Liver (tissue), 9 donors: ENCODE measurements around the gene KCNK18. TPM values are rescaled to one million over a fixed set of nuclear protein-coding genes. Genes with fewer than 3 reads are reported as not detected.

Experiments
- DNase-seq: peaks from one replicate; pipeline ENCODE4 v3.0.0-alpha.2; 2017; ENCODE audit warnings: low spot score
- H3K27ac ChIP-seq, 2 donors: one replicate each; pipeline ENCODE4 v1.7.0; 2013; ENCODE audit warnings: inconsistent platforms in 2 of 2, low read length in 2 of 2, control low read depth in 1 of 2, low read depth in 1 of 2, mild to moderate bottlenecking in 1 of 2
- H3K27me3 ChIP-seq, 4 donors: one replicate each; pipeline versions ENCODE4 v1.6.1 to v1.7.0; 2013; ENCODE audit warnings: low read length in 3 of 4, inconsistent platforms in 1 of 4, mild to moderate bottlenecking in 1 of 4, moderate library complexity in 1 of 4; ENCODE audit not compliant: control insufficient read depth in 4 of 4, insufficient read depth in 4 of 4
- H3K36me3 ChIP-seq, 4 donors: one replicate each; pipeline versions ENCODE4 v1.6.1 to v1.7.0; 2013; ENCODE audit warnings: low read length in 3 of 4, mild to moderate bottlenecking in 3 of 4, low read depth in 1 of 4, moderate library complexity in 1 of 4; ENCODE audit not compliant: control insufficient read depth in 4 of 4, insufficient read depth in 3 of 4
- H3K4me1 ChIP-seq, 4 donors: one replicate each; pipeline versions ENCODE4 v1.6.1 to v1.7.0; 2013; ENCODE audit warnings: low read length in 3 of 4, mild to moderate bottlenecking in 3 of 4, moderate library complexity in 1 of 4; ENCODE audit not compliant: control insufficient read depth in 4 of 4, insufficient read depth in 4 of 4
- H3K4me3 ChIP-seq, 3 donors: one replicate each; pipeline versions ENCODE4 v1.6.1 to v1.7.0; 2013; ENCODE audit warnings: low read length in 3 of 3, control low read depth in 1 of 3, low read depth in 1 of 3, mild to moderate bottlenecking in 1 of 3
- H3K9ac ChIP-seq, 2 donors: one replicate each; pipeline ENCODE4 v1.7.0; 2013; ENCODE audit warnings: low read length in 2 of 2, mild to moderate bottlenecking in 2 of 2, moderate library complexity in 2 of 2, control low read depth in 1 of 2, low read depth in 1 of 2
- H3K9me3 ChIP-seq, 4 donors: one replicate each; pipeline versions ENCODE4 v1.6.1 to v1.7.0; 2013; ENCODE audit warnings: low read length in 3 of 4; ENCODE audit not compliant: control insufficient read depth in 4 of 4
- EGR1 ChIP-seq, 2 donors: IDR thresholded peaks; 2 replicates each; pipeline ENCODE4 v1.6.1; 2016 to 2018; ENCODE audit warnings: antibody characterized with exemption in 2 of 2, low read depth in 2 of 2
- FOXA1 ChIP-seq: IDR thresholded peaks from 2 replicates; pipeline ENCODE4 v1.6.1; 2016; ENCODE audit warnings: antibody characterized with exemption
- FOXA2 ChIP-seq: IDR thresholded peaks from 2 replicates; pipeline ENCODE4 v1.6.1; 2016; ENCODE audit warnings: antibody characterized with exemption
- GABPA ChIP-seq, 2 donors: IDR thresholded peaks in 1 of 2; conservative IDR thresholded peaks in 1 of 2; 2 replicates each; pipeline ENCODE4 v1.6.1; 2016; ENCODE audit warnings: antibody characterized with exemption in 2 of 2, mild to moderate bottlenecking in 1 of 2, moderate library complexity in 1 of 2
- HNF4A ChIP-seq, 2 donors: conservative IDR thresholded peaks; 2 replicates each; pipeline ENCODE4 v1.6.1; 2016; ENCODE audit warnings: antibody characterized with exemption in 2 of 2, mild to moderate bottlenecking in 2 of 2
- HNF4G ChIP-seq: IDR thresholded peaks from 2 replicates; pipeline ENCODE4 v1.6.1; 2016; ENCODE audit warnings: antibody characterized with exemption
- JUND ChIP-seq, 2 donors: IDR thresholded peaks; 2 replicates each; pipeline ENCODE4 v1.6.1; 2016; ENCODE audit warnings: antibody characterized with exemption in 2 of 2
- MAX ChIP-seq: IDR thresholded peaks from 2 replicates; pipeline ENCODE4 v1.6.1; 2016; ENCODE audit warnings: antibody characterized with exemption
- NR2F2 ChIP-seq: IDR thresholded peaks from 2 replicates; pipeline ENCODE4 v1.6.1; 2016; ENCODE audit warnings: antibody characterized with exemption
- RAD21 ChIP-seq, 2 donors: IDR thresholded peaks; 2 replicates each; pipeline ENCODE4 v1.6.1; 2016; ENCODE audit warnings: antibody characterized with exemption in 2 of 2, mild to moderate bottlenecking in 2 of 2
- RXRA ChIP-seq, 2 donors: IDR thresholded peaks; 2 replicates each; pipeline ENCODE4 v1.6.1; 2017 to 2018; ENCODE audit warnings: antibody characterized with exemption in 2 of 2, mild to moderate bottlenecking in 1 of 2
- SP1 ChIP-seq: IDR thresholded peaks from 2 replicates; pipeline ENCODE4 v1.6.1; 2018; ENCODE audit warnings: antibody characterized with exemption, mild to moderate bottlenecking
- TAF1 ChIP-seq: conservative IDR thresholded peaks from 2 replicates; pipeline ENCODE4 v1.6.1; 2016; ENCODE audit warnings: antibody characterized with exemption, mild to moderate bottlenecking
- YY1 ChIP-seq: IDR thresholded peaks from 2 replicates; pipeline ENCODE4 v1.6.1; 2016; ENCODE audit warnings: antibody characterized with exemption, mild to moderate bottlenecking
- ZBTB33 ChIP-seq: IDR thresholded peaks from 2 replicates; pipeline ENCODE4 v1.6.1; 2016; ENCODE audit warnings: antibody characterized with exemption
- WGBS: extraction: QIAGEN DNeasy Blood & Tissue Kit; methylation state at CpG from one replicate; pipeline ENCODE4 v1.1.7; 2013; 5-methylcytosine and 5-hydroxymethylcytosine counted together
- polyA plus RNA-seq, 2 donors: library from polyadenylated mRNA; stranded (reverse) in 1 of 2; unstranded in 1 of 2; fragments of 200-250 nt in 1 of 2; fragments of >200 nt in 1 of 2; fragmentation: Nextera tagmentation in 1 of 2; extraction: Ambion mirVana in 1 of 2; gene quantifications; one replicate each; pipeline versions ENCODE4 v1.2.1 to v1.2.3, GENCODE V29; 2013 to 2015
- total RNA-seq, 2 donors: library from RNA; depleted of rRNA; stranded (reverse); fragments of >200 nt; gene quantifications; one replicate each; pipeline ENCODE4 v1.2.3, GENCODE V29; 2014
- TF ChIP-seq, protein P1 (sequence below): IDR thresholded peaks from 2 replicates; pipeline ENCODE4 v1.6.1; 2016; ENCODE audit warnings: antibody characterized with exemption, mild to moderate bottlenecking
- TF ChIP-seq, protein P2 (sequence below): fragments of 150-350 bp; IDR thresholded peaks from 2 replicates; pipeline ENCODE4 v1.5.1; 2017; ENCODE audit warnings: improper control_type of control experiment, low read depth, low read length; ENCODE audit not compliant: missing input control
- TF ChIP-seq, protein P3 (sequence below): IDR thresholded peaks from 2 replicates; pipeline ENCODE4 v1.6.1; 2016; ENCODE audit warnings: antibody characterized with exemption
- donor health status: healthy.
- donor health status: healthy.
- donor health status: healthy.
- donor health status: healthy.
- donor health status: healthy.

KCNK18 gene
- total and polyA plus RNA-seq, 4 donors, result not detected

- H3K9me3 ChIP-seq, result no peaks in the 10 kb centered on the region
- H3K4me1 ChIP-seq, result no peaks in the 10 kb centered on the region
- no peak overlapping the region for H3K9ac ChIP-seq
- H3K4me3 ChIP-seq, result no peak overlapping the region
- WGBS, result 86% methylated on average over 7 of the region's 7 CpGs
- H3K27ac ChIP-seq, result no peak overlapping the region
- DNase-seq, result no peak
- H3K27me3 ChIP-seq, result no peaks in the 10 kb centered on the region
- no peaks in the 10 kb centered on the region for H3K36me3 ChIP-seq
- TF ChIP-seq JUND (IDR thresholded peaks at IDR 0.05), result no peak
- TF ChIP-seq, protein P1, sequence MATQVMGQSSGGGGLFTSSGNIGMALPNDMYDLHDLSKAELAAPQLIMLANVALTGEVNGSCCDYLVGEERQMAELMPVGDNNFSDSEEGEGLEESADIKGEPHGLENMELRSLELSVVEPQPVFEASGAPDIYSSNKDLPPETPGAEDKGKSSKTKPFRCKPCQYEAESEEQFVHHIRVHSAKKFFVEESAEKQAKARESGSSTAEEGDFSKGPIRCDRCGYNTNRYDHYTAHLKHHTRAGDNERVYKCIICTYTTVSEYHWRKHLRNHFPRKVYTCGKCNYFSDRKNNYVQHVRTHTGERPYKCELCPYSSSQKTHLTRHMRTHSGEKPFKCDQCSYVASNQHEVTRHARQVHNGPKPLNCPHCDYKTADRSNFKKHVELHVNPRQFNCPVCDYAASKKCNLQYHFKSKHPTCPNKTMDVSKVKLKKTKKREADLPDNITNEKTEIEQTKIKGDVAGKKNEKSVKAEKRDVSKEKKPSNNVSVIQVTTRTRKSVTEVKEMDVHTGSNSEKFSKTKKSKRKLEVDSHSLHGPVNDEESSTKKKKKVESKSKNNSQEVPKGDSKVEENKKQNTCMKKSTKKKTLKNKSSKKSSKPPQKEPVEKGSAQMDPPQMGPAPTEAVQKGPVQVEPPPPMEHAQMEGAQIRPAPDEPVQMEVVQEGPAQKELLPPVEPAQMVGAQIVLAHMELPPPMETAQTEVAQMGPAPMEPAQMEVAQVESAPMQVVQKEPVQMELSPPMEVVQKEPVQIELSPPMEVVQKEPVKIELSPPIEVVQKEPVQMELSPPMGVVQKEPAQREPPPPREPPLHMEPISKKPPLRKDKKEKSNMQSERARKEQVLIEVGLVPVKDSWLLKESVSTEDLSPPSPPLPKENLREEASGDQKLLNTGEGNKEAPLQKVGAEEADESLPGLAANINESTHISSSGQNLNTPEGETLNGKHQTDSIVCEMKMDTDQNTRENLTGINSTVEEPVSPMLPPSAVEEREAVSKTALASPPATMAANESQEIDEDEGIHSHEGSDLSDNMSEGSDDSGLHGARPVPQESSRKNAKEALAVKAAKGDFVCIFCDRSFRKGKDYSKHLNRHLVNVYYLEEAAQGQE, result no peak
- no peak for TF ChIP-seq TAF1
- TF ChIP-seq EGR1 (IDR thresholded peaks at IDR 0.05; ENCODE audit: low read depth in 2 of 2), result no peak
- TF ChIP-seq, protein P2, sequence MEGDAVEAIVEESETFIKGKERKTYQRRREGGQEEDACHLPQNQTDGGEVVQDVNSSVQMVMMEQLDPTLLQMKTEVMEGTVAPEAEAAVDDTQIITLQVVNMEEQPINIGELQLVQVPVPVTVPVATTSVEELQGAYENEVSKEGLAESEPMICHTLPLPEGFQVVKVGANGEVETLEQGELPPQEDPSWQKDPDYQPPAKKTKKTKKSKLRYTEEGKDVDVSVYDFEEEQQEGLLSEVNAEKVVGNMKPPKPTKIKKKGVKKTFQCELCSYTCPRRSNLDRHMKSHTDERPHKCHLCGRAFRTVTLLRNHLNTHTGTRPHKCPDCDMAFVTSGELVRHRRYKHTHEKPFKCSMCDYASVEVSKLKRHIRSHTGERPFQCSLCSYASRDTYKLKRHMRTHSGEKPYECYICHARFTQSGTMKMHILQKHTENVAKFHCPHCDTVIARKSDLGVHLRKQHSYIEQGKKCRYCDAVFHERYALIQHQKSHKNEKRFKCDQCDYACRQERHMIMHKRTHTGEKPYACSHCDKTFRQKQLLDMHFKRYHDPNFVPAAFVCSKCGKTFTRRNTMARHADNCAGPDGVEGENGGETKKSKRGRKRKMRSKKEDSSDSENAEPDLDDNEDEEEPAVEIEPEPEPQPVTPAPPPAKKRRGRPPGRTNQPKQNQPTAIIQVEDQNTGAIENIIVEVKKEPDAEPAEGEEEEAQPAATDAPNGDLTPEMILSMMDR, result no peak
- TF ChIP-seq RAD21 (IDR thresholded peaks at IDR 0.05), result no peak
- TF ChIP-seq ZBTB33, result no peak
- TF ChIP-seq NR2F2, result no peak
- TF ChIP-seq FOXA1, result no peak
- no peak for TF ChIP-seq RXRA (IDR thresholded peaks at IDR 0.05)
- TF ChIP-seq FOXA2, result no peak
- TF ChIP-seq, protein P3, sequence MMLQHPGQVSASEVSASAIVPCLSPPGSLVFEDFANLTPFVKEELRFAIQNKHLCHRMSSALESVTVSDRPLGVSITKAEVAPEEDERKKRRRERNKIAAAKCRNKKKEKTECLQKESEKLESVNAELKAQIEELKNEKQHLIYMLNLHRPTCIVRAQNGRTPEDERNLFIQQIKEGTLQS, result no peak
- TF ChIP-seq MAX, result no peak
- TF ChIP-seq SP1, result no peak
- no peak for TF ChIP-seq HNF4G
- no peak for TF ChIP-seq HNF4A (conservative IDR thresholded peaks at IDR 0.05)
- no peak for TF ChIP-seq YY1
- TF ChIP-seq GABPA (IDR thresholded peaks at IDR 0.05 in 1 of 2, conservative IDR thresholded peaks at IDR 0.05 in 1 of 2), result no peak
Observed at GRCh38 chr10:117223693-117224430, 26.6 kb downstream of the KCNK18 start.
